ENCODE results near the gene SCGB3A1. TPM values are rescaled to one million over a fixed set of nuclear protein-coding genes. Genes with fewer than 3 reads are reported as not detected.
A peak's percentile ranks its signal among the peaks of the same experiment; 100 is the strongest.

Gene SCGB3A1
- total RNA-seq, 1 donor from 2014 or later, result not detected

DNA sequence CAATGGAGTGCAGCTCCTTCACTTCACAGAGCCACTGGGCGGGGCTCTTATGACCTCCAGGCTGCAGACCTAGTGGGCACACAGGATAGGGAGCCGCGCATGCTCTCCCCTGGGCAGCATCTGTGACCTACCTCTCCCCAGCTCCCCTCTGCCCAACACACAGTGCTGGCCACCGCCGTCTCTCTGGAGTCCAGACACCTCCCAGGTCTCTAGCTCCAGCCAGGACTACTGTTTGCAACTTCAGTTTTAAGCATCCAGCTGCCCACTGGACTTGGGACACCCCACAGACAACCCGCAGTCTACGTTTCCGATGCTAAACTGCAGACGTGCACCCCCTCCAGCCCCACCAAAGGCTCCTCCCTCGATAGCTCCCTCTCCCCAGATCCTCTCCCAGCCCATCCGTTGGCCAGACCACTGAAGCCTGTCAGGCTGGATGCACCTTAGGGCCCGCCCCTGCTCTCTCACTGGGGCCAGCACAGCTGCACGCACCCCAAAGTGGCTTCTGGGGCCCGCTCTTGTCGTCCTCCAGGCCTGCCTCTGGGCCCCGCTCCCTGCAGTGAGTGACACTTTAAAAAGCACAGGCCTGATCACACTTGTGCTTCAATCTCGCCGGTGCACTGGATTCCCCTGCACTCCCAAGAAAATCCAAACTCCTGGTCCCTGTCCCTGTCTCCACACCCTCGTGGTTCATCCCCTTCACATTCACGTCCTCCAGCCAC is 46.8 kb upstream of the SCGB3A1 start:
- Mint-ChIP-seq H3K9me3 (ENCODE audit: unreplicated experiment) (peaks cover 2% of the 10 kb centered on the region), H3K36me3 (ENCODE audit: unreplicated experiment) (no peaks in the 10 kb centered on the region), H3K4me1 (ENCODE audit: low read depth, unreplicated experiment) (no peaks in the 10 kb centered on the region), H3K27ac (ENCODE audit: unreplicated experiment) (no peak overlapping the region), H3K27me3 (ENCODE audit: unreplicated experiment) (peaks cover 11% of the 10 kb centered on the region), H3K4me3 (ENCODE audit: unreplicated experiment) (no peak overlapping the region)
- DNase-seq, result peak; percentile 9
- no peak for TF ChIP-seq CTCF (IDR thresholded peaks at IDR 0.05; ENCODE audit: partially characterized antibody, unreplicated experiment)

- Mint-ChIP-seq H3K36me3 (ENCODE audit: unreplicated experiment) (no peaks in the 10 kb centered on the region), H3K4me3 (ENCODE audit: unreplicated experiment) (no peak overlapping the region), H3K27ac (ENCODE audit: unreplicated experiment) (no peak overlapping the region), H3K4me1 (ENCODE audit: low read depth, unreplicated experiment) (peaks cover 4% of the 10 kb centered on the region), H3K27me3 (ENCODE audit: unreplicated experiment) (peaks cover 11% of the 10 kb centered on the region), H3K9me3 (ENCODE audit: unreplicated experiment) (peaks cover 3% of the 10 kb centered on the region)
- DNase-seq, result peak; percentile 10
- TF ChIP-seq CTCF (IDR thresholded peaks at IDR 0.05; ENCODE audit: partially characterized antibody, unreplicated experiment), result no peak
These were observed 45.2 kb upstream of the SCGB3A1 start for GRCh38 chr5:180636403-180637075.

DNA sequence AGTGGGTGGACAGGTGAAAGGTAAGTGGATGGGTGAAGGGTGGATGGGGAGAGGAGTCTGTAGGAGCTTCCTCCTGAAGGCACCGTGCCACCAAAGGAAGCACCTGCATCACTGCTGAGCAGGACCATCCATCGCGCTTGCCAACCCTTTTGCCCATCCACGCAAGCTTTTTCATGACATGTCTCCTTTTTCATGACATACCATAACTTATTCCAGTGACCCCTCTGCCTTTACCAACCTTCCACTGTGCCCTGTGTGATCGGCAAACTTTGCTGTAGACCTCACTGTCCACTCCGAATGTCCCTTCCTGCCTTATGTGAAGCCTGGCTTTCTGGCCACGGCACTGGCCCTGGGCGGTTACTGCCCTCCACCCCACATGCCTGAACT is 44.7 kb upstream of the SCGB3A1 start:
- Mint-ChIP-seq H3K27me3 (ENCODE audit: unreplicated experiment) (peaks cover 11% of the 10 kb centered on the region), H3K4me3 (ENCODE audit: unreplicated experiment) (no peak overlapping the region), H3K9me3 (ENCODE audit: unreplicated experiment) (peaks cover 3% of the 10 kb centered on the region), H3K4me1 (ENCODE audit: low read depth, unreplicated experiment) (peaks cover 4% of the 10 kb centered on the region), H3K27ac (ENCODE audit: unreplicated experiment) (no peak overlapping the region), H3K36me3 (ENCODE audit: unreplicated experiment) (no peaks in the 10 kb centered on the region)
- TF ChIP-seq CTCF (IDR thresholded peaks at IDR 0.05; ENCODE audit: partially characterized antibody, unreplicated experiment), result no peak
- no peak for DNase-seq

DNA sequence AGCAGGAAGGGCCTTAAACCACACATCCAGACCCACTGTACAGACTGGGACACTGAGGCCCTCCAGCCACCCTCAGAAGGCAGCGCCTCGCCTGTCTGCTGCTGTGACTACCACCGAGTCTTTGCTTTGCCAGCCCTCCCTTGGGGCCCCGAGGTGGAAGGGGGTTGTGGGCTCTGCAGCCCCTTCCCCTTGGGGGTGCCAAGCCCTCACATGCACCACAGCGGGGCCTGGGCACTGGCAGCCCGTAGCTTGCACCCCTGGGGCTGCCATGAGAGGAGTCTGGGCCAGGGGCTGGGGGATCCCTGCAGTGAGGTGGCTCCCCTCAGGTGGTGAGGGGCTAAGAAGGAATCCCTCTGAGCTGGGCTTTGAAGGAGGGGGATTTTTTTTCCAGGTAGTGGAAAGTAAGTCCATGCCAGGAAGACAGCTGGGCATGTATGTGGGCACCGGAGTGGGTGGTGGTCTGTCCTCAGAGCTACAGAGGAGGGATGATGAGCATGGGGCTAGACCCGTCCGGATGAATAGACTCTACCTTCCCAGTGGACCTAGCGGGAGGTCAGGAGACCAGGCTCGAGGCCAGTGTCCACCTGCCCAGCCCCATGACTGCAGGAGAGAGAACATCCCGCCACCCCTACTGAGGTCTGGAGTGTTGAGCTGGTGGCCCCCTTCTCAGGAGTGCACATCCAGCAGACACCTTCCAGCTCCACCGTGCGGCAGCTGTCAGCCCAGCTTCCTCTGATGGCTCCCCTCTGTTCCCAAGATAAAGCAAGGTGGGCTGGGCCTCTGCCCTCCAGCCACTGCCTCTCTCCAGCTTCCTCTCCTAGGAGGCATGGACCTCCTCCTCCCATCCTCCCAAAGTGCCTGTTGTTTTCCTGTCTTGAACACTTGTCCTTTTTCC is 42.2 kb upstream of the SCGB3A1 start:
- H3K27me3 Mint-ChIP-seq (ENCODE audit: unreplicated experiment), result peaks cover 8% of the 10 kb centered on the region
- TF ChIP-seq CTCF (IDR thresholded peaks at IDR 0.05; ENCODE audit: partially characterized antibody, unreplicated experiment), result no peak
- H3K4me1 Mint-ChIP-seq (ENCODE audit: low read depth, unreplicated experiment), result peaks cover 4% of the 10 kb centered on the region
- no peak overlapping the region for H3K27ac Mint-ChIP-seq (ENCODE audit: unreplicated experiment)
- H3K9me3 Mint-ChIP-seq (ENCODE audit: unreplicated experiment), result peaks cover 2% of the 10 kb centered on the region
- no peaks in the 10 kb centered on the region for H3K36me3 Mint-ChIP-seq (ENCODE audit: unreplicated experiment)
- H3K4me3 Mint-ChIP-seq (ENCODE audit: unreplicated experiment), result no peak overlapping the region
- DNase-seq, result peak; percentile 6
